ENCODE data around the gene ANKS6.

Gene ANKS6

GRCh38 chr9:98786750-98787510, 9.4 kb downstream of the ANKS6 start:
- TF ChIP-seq CTCF (IDR thresholded peaks at IDR 0.05; ENCODE audit: insufficient read depth, missing control alignments): no peak
- DNase-seq (ENCODE audit: insufficient read length, low spot score) (no peak), FAIRE-seq (no peak)

DNA sequence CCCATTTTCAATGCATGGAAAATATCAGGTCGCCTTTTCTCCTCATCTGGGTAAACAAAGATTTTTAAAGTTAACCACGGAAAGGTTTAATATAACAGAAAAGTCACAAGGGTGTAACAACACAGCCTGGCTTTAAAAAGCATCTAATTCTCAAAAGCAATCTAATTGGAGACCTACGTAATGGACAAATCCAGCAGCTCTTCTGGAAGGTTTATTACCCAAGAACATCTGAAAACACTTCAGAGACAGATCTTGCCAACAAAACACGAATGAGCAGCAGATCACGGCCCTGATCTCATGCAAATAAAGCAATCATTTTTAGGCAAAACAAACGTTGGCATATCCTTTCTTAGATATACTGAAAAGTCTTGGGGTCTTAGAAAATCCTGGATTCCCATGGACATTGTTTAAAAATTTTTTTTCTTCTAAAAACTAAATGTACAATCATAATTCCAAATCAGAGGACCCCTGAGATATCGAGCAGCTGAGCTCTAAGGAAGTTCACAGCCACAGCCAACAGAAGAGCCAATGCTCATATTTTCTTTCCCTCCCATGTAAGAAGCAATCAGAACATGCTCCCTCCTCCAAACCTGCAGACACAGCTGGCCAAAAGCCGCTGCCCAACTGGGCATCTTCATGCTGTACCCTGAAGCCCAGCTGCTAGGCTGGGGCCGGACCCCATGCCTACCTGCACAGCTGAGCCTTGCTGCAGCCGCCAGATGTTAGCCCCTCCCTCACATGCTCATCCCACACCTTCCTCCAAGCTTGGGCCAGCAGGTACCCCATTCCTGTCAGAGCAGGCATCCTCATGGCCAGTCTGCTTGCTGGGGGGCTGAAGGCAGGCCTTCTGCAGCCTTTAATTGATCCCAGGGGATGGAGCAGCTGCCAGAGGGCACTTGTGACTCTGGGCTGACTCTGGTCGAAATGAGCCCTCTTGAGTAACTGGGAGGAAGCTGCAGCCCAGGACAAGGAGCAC, 11.2 kb downstream of the ANKS6 start:
- TF ChIP-seq CTCF (IDR thresholded peaks at IDR 0.05; ENCODE audit: insufficient read depth, missing control alignments): no peak
- DNase-seq (ENCODE audit: insufficient read length, low spot score): no peak
- FAIRE-seq: no peak

GRCh38 chr9:98783518-98784226, 12.7 kb downstream of the ANKS6 start:
- DNase-seq (ENCODE audit: insufficient read length, low spot score): no peak
- no peak for TF ChIP-seq CTCF (IDR thresholded peaks at IDR 0.05; ENCODE audit: insufficient read depth, missing control alignments)
- no peak for FAIRE-seq

DNA sequence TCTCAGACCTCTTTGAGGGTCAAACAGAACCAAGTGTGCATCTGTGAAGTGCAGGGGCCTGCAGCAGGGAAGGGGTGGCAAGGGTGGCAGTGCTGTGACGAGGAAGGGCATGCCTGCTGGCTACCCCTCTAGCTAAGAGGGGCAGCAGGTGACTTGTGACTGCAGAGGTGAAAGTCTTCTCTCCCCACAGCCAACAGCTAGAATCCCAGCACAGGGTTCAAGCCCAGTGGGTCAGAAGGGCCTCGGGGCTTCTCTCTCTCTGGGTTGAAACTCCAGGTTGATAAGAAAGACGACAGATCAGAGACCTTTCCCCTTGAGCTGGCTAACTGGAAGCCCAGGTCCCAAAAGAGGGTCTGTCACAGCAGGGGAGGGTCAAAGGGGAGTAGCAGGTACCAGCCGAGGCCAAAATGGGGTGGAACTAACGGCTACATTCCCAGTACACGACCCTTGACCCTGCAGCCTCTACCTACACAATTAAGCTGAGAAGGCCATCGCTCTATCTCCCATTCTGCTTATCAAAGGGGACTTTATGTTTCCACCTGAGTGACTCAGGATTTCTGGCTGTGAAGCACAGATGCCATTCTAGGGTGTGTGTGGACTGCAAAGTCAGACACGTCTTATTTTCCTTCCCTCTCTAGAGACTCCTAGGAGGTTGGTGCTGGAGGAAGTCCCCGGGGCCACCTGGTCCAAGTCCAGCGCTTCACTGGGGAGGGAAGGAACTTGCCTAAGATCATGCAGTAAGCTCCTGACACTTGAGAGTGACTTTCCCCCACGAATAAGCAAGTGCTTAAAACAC, 14.6 kb downstream of the ANKS6 start:
- DNase-seq (ENCODE audit: insufficient read length, low spot score): no peak
- no peak for TF ChIP-seq CTCF (IDR thresholded peaks at IDR 0.05; ENCODE audit: insufficient read depth, missing control alignments)
- no peak for FAIRE-seq

- no peak for TF ChIP-seq CTCF (IDR thresholded peaks at IDR 0.05; ENCODE audit: insufficient read depth, missing control alignments)
- DNase-seq (ENCODE audit: insufficient read length, low spot score): no peak
- no peak for FAIRE-seq
Measured at GRCh38 chr9:98780059-98780749, 16.2 kb downstream of the ANKS6 start.

Measured in D721Med (cell line).